IMR-90 (cell line): ENCODE measurements around the gene SYNC. TPM values are rescaled to one million over a fixed set of nuclear protein-coding genes. Genes with fewer than 3 reads are reported as not detected.

Experiments used
- ATAC-seq: fragments of 200-7000 bp; cut with Tn5 transposase; 2 replicates; pipeline ENCODE4 v1.9.1; 2020; ENCODE audit warnings: low read depth, mild to moderate bottlenecking, moderate library complexity
- BruUV-seq: library from RNA; stranded (reverse); fragments of 400-500 nt; replicated peaks from 2 replicates; lab custom pipeline; 2021; lab: Mats Ljungman, UMichigan
- CTCF ChIA-PET: fragments of 300-600 bp; formaldehyde crosslinking; extraction: SDS; loops from one replicate; lab custom pipeline; 2021; ENCODE audit warnings: antibody characterized with exemption; lab: Yijun Ruan, JAX
- POLR2A ChIA-PET: fragments of 300-600 bp; sonication (Branson Sonifier 250); formaldehyde crosslinking; loops from one replicate; lab custom pipeline; 2022; ENCODE audit warnings: antibody characterized with exemption; ENCODE audit not compliant: unreplicated experiment; lab: Charles Lee
- DNase-seq: peaks from one replicate; pipeline ENCODE4 v3.0.0; 2013
- H2AFZ ChIP-seq: replicated peaks from 2 replicates; pipeline ENCODE3; 2013; ENCODE audit warnings: low read length, mild to moderate bottlenecking; ENCODE audit not compliant: poor library complexity
- H2AK5ac ChIP-seq: 2 replicates; pipeline ENCODE4 v1.6.1; 2013; ENCODE audit warnings: low read depth, low read length, inconsistent platforms
- H2AK9ac ChIP-seq: replicated peaks from 2 replicates; pipeline ENCODE3; 2013; ENCODE audit warnings: mild to moderate bottlenecking, low read depth, low read length, moderate library complexity; ENCODE audit not compliant: poor library complexity
- H2BK120ac ChIP-seq: 2 replicates; pipeline ENCODE4 v1.6.1; 2013; ENCODE audit warnings: low read depth, low read length, inconsistent platforms
- H2BK15ac ChIP-seq: 3 replicates; pipeline ENCODE4 v1.6.1; 2013; ENCODE audit warnings: low read depth, low read length, inconsistent platforms
- H2BK20ac ChIP-seq: 2 replicates; pipeline ENCODE4 v1.6.1; 2013; ENCODE audit warnings: low read depth, mild to moderate bottlenecking, inconsistent platforms, low read length, moderate library complexity
- H2BK5ac ChIP-seq: 2 replicates; pipeline ENCODE4 v1.6.1; 2013; ENCODE audit warnings: mild to moderate bottlenecking, low read depth, low read length, inconsistent platforms; ENCODE audit not compliant: poor library complexity, severe bottlenecking
- H3K14ac ChIP-seq: replicated peaks from 2 replicates; pipeline ENCODE4 v1.6.1; 2013; ENCODE audit warnings: low read depth, low read length, inconsistent platforms
- H3K18ac ChIP-seq: 2 replicates; pipeline ENCODE4 v1.6.1; 2013; ENCODE audit warnings: low read depth, low read length, control low read depth
- H3K23ac ChIP-seq: 2 replicates; pipeline ENCODE4 v1.6.1; 2013; ENCODE audit warnings: low read depth, low read length, inconsistent platforms
- H3K27ac ChIP-seq: 2 replicates; pipeline ENCODE4 v1.5.1; 2013; ENCODE audit warnings: mild to moderate bottlenecking, control low read depth, low read length; ENCODE audit not compliant: insufficient read depth
- H3K27me3 ChIP-seq: 2 replicates; pipeline ENCODE4 v1.6.1; 2013; ENCODE audit warnings: low read length; ENCODE audit not compliant: control insufficient read depth, insufficient read depth
- H3K36me3 ChIP-seq: 2 replicates; pipeline ENCODE4 v1.6.1; 2013; ENCODE audit warnings: low read length, mixed read lengths; ENCODE audit not compliant: control insufficient read depth, insufficient read depth
- H3K4ac ChIP-seq: 2 replicates; pipeline ENCODE4 v1.6.1; 2013; ENCODE audit warnings: low read depth, low read length, inconsistent platforms
- H3K4me1 ChIP-seq: 2 replicates; pipeline ENCODE4 v1.6.1; 2013; ENCODE audit warnings: low read length, mixed read lengths; ENCODE audit not compliant: control insufficient read depth, insufficient read depth
- H3K4me2 ChIP-seq: 2 replicates; pipeline ENCODE4 v1.6.1; 2013; ENCODE audit warnings: low read depth, mild to moderate bottlenecking, control low read depth, low read length, moderate library complexity
- H3K4me3 ChIP-seq: 2 replicates; pipeline ENCODE4 v1.5.1; 2013; ENCODE audit warnings: low read depth, mild to moderate bottlenecking, control low read depth, low read length, moderate library complexity; ENCODE audit not compliant: insufficient read depth
- H3K56ac ChIP-seq: 2 replicates; pipeline ENCODE4 v1.6.1; 2013; ENCODE audit warnings: low read length, inconsistent platforms; ENCODE audit not compliant: insufficient read depth; ENCODE audit errors: extremely low read depth
- H3K79me1 ChIP-seq, 2 experiments: 2 replicates each; pipeline ENCODE4 v1.6.1; 2013; ENCODE audit warnings: low read length in 2 of 2, inconsistent platforms in 1 of 2, low read depth in 1 of 2
- H3K9ac ChIP-seq: 2 replicates; pipeline ENCODE4 v1.6.1; 2013; ENCODE audit warnings: low read depth, low read length, control low read depth
- H3K9me1 ChIP-seq: 2 replicates; pipeline ENCODE4 v1.6.1; 2013; ENCODE audit warnings: low read length, inconsistent platforms; ENCODE audit not compliant: insufficient read depth
- H3K9me3 ChIP-seq: 2 replicates; pipeline ENCODE4 v1.6.1; 2013; ENCODE audit warnings: low read length; ENCODE audit not compliant: control insufficient read depth, insufficient read depth
- H4K20me1 ChIP-seq: 2 replicates; pipeline ENCODE4 v1.6.1; 2013; ENCODE audit warnings: low read length, inconsistent platforms; ENCODE audit not compliant: insufficient read depth
- H4K5ac ChIP-seq: 2 replicates; pipeline ENCODE4 v1.6.1; 2013; ENCODE audit warnings: mild to moderate bottlenecking, low read depth, low read length, control low read depth
- H4K8ac ChIP-seq, 2 experiments: 2 replicates each; pipeline ENCODE4 v1.6.1; 2013; ENCODE audit warnings: low read depth in 2 of 2, low read length in 2 of 2, control low read depth in 1 of 2, inconsistent platforms in 1 of 2
- H4K91ac ChIP-seq: 2 replicates; pipeline ENCODE4 v1.6.1; 2013; ENCODE audit warnings: low read depth, low read length, inconsistent platforms; ENCODE audit not compliant: insufficient read depth
- MAFK ChIP-seq: IDR thresholded peaks from 2 replicates; pipeline ENCODE4 v1.6.1; 2012; ENCODE audit warnings: low read depth, low read length, improper control_type of control experiment
- WGBS, 2 experiments: methylation state at CpG; one replicate each; pipeline versions ENCODE4 v1.1.5 to v1.1.7; 2013; ENCODE audit warnings: missing lambda C conversion rate in 2 of 2; ENCODE audit not compliant: insufficient read length in 1 of 2; ENCODE audit errors: extremely low coverage in 2 of 2; 5-methylcytosine and 5-hydroxymethylcytosine counted together
- dilution Hi-C: fragments of 300-500 bp; cut with HindIII; formaldehyde crosslinking; loops from one replicate; pipeline ENCODE4 v1.14.3; 2018; ENCODE audit warnings: low sequenced_read_pairs; ENCODE audit not compliant: unreplicated experiment
- in situ Hi-C: fragments of 300-500 bp; cut with MboI; formaldehyde crosslinking; loops from 3 replicates; pipeline ENCODE4 v1.14.3; 2019; ENCODE audit warnings: low sequenced_read_pairs, inconsistent platforms, mixed read lengths
- intact Hi-C: fragments of 100-400 bp; cut with micrococcal nuclease; formaldehyde crosslinking; loops from 2 replicates; pipeline ENCODE4 v1.10.0; 2022
- polyA plus RNA-seq, 3 experiments: library from polyadenylated mRNA; depleted of rRNA; stranded (reverse); fragments of >200 nt; gene quantifications; 2 replicates each; pipeline ENCODE4 v1.2.3, GENCODE V29; 2012; ENCODE audit warnings: low replicate concordance in 1 of 3
- total RNA-seq: library from RNA; depleted of rRNA; stranded (reverse); fragments of >200 nt; gene quantifications from 2 replicates; pipeline ENCODE4 v1.2.3, GENCODE V29; 2012

The SYNC gene
- total and polyA plus RNA-seq, 2 of the 4 experiments (the other 2 are of a cell fraction) = 48.9 to 103 TPM

- ATAC-seq (no peak), DNase-seq (peak; percentile 0)
- H3K4me1 ChIP-seq = peaks cover 13% of the 10 kb centered on the region
- dilution Hi-C loops = no loop called here
- H2BK5ac ChIP-seq = no peak overlapping the region
- no peak overlapping the region for H3K56ac ChIP-seq
- no peak overlapping the region for H4K5ac ChIP-seq
- no peak overlapping the region for H3K27ac ChIP-seq
- H2AK5ac ChIP-seq = peak overlapping the region; percentile 37; the same call in 1 of the 2 replicates
- H2BK15ac ChIP-seq = no peak overlapping the region
- H2BK20ac ChIP-seq = no peak overlapping the region
- H3K9me3 ChIP-seq = no peaks in the 10 kb centered on the region
- H3K79me1 ChIP-seq = no peaks in the 10 kb centered on the region
- H4K8ac ChIP-seq = no peak overlapping the region
- H2BK120ac ChIP-seq = no peak overlapping the region
- in situ Hi-C loops = no loop called here
- H3K36me3 ChIP-seq = no peaks in the 10 kb centered on the region
- ChIA-PET POLR2A (no interaction called here), CTCF (interaction anchor here (0.7 to 2.9 kb wide), 2 partner anchors 17 to 46 kb away, joined by 3 to 11 read pairs; no protein-coding TSS in a partner anchor)
- peak overlapping the region; percentile 5 for H2AK9ac ChIP-seq
- 0 out of 2 replicates have a peak overlapping the region, but pooled peaks have one; percentile 16 for H3K14ac ChIP-seq
- no peak overlapping the region for H3K23ac ChIP-seq
- no peak overlapping the region for H4K91ac ChIP-seq
- no peak for TF ChIP-seq MAFK
- no peak overlapping the region for H3K4me3 ChIP-seq
- WGBS, 2 experiments = 100% methylated on average over 1 of the region's 7 CpGs; no CpG with 5 or more reads in 1 of the 2 experiments
- no peaks in the 10 kb centered on the region for H3K27me3 ChIP-seq
- H3K9me1 ChIP-seq = peaks cover 15% of the 10 kb centered on the region
- no peak overlapping the region for H3K18ac ChIP-seq
- BruUV-seq = no TSS peak
- peak overlapping the region; percentile 33 for H2AFZ ChIP-seq
- peak overlapping the region; percentile 5; the same call in 1 of the 2 replicates for H3K4ac ChIP-seq
- H3K4me2 ChIP-seq = no peak overlapping the region
- no peak overlapping the region for H3K9ac ChIP-seq
- intact Hi-C loops = no loop called here
- H4K20me1 ChIP-seq = no peaks in the 10 kb centered on the region
Measured at GRCh38 chr1:32728413-32729077, 26.0 kb upstream of the SYNC start.
